ENCODE measurements around the gene SUN1.

- no peak for TF ChIP-seq CTCF (IDR thresholded peaks at IDR 0.05)
- no peak for TF ChIP-seq NFIC (IDR thresholded peaks at IDR 0.05; ENCODE audit: borderline replicate concordance)
- TF ChIP-seq, protein P1, sequence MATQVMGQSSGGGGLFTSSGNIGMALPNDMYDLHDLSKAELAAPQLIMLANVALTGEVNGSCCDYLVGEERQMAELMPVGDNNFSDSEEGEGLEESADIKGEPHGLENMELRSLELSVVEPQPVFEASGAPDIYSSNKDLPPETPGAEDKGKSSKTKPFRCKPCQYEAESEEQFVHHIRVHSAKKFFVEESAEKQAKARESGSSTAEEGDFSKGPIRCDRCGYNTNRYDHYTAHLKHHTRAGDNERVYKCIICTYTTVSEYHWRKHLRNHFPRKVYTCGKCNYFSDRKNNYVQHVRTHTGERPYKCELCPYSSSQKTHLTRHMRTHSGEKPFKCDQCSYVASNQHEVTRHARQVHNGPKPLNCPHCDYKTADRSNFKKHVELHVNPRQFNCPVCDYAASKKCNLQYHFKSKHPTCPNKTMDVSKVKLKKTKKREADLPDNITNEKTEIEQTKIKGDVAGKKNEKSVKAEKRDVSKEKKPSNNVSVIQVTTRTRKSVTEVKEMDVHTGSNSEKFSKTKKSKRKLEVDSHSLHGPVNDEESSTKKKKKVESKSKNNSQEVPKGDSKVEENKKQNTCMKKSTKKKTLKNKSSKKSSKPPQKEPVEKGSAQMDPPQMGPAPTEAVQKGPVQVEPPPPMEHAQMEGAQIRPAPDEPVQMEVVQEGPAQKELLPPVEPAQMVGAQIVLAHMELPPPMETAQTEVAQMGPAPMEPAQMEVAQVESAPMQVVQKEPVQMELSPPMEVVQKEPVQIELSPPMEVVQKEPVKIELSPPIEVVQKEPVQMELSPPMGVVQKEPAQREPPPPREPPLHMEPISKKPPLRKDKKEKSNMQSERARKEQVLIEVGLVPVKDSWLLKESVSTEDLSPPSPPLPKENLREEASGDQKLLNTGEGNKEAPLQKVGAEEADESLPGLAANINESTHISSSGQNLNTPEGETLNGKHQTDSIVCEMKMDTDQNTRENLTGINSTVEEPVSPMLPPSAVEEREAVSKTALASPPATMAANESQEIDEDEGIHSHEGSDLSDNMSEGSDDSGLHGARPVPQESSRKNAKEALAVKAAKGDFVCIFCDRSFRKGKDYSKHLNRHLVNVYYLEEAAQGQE (IDR thresholded peaks at IDR 0.05; ENCODE audit: low read depth, low read length): no peak
- no peak for TF ChIP-seq EZH2phosphoT487 (IDR thresholded peaks at IDR 0.05; ENCODE audit: borderline replicate concordance, low read depth)
- no peak for TF ChIP-seq USF1 (IDR thresholded peaks at IDR 0.05; ENCODE audit: borderline replicate concordance, low read depth)
- TF ChIP-seq, protein P2, sequence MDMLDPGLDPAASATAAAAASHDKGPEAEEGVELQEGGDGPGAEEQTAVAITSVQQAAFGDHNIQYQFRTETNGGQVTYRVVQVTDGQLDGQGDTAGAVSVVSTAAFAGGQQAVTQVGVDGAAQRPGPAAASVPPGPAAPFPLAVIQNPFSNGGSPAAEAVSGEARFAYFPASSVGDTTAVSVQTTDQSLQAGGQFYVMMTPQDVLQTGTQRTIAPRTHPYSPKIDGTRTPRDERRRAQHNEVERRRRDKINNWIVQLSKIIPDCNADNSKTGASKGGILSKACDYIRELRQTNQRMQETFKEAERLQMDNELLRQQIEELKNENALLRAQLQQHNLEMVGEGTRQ (IDR thresholded peaks at IDR 0.05; ENCODE audit: borderline replicate concordance, low read depth, low read length): no peak
- TF ChIP-seq TAF1 (IDR thresholded peaks at IDR 0.05; ENCODE audit: borderline replicate concordance, low read depth, low read length): no peak
- TF ChIP-seq CHD2 (IDR thresholded peaks at IDR 0.05; ENCODE audit: low read length, partially characterized antibody): no peak
- no peak for TF ChIP-seq SMC3 (IDR thresholded peaks at IDR 0.05; ENCODE audit: low read depth, low read length)
- TF ChIP-seq PBX3 (IDR thresholded peaks at IDR 0.05): no peak
- no peak for TF ChIP-seq TEAD4 (IDR thresholded peaks at IDR 0.05; ENCODE audit: borderline replicate concordance, insufficient read depth)
- no peak for TF ChIP-seq JUND (IDR thresholded peaks at IDR 0.05)
- TF ChIP-seq SIN3A (IDR thresholded peaks at IDR 0.05; ENCODE audit: borderline replicate concordance, low read depth, low read length): no peak
These were observed 48.5 kb upstream of the SUN1 start for GRCh38 chr7:783556-784490.
